HEK293 (cell line): Measurements from ENCODE around the gene CCDC61.

ENCODE experiments used
- BCL11A ChIP-seq: fragments of 450-650 bp; formaldehyde crosslinking; IDR thresholded peaks from 2 replicates; pipeline ENCODE4 v1.5.1; 2016; ENCODE audit warnings: low read depth, missing biosample characterization, missing genetic modification characterization
- GLIS2 ChIP-seq: fragments of 450-650 bp; formaldehyde crosslinking; IDR thresholded peaks from 2 replicates; pipeline ENCODE4 v1.5.1; 2016; ENCODE audit warnings: missing biosample characterization, missing genetic modification characterization
- IKZF3 ChIP-seq: fragments of 450-650 bp; IDR thresholded peaks from 2 replicates; pipeline ENCODE4 v1.5.0; 2018; ENCODE audit warnings: missing biosample characterization, mild to moderate bottlenecking, missing genetic modification characterization, moderate library complexity
- ZBTB1 ChIP-seq: fragments of 450-650 bp; formaldehyde crosslinking; IDR thresholded peaks from 2 replicates; pipeline ENCODE4 v1.5.1; 2016; ENCODE audit warnings: missing biosample characterization, missing genetic modification characterization
- ZBTB17 ChIP-seq: fragments of 450-650 bp; formaldehyde crosslinking; IDR thresholded peaks from 2 replicates; pipeline ENCODE4 v1.5.1; 2016; ENCODE audit warnings: missing biosample characterization, missing genetic modification characterization
- ZBTB21 ChIP-seq: fragments of 450-650 bp; formaldehyde crosslinking; IDR thresholded peaks from 2 replicates; pipeline ENCODE4 v1.5.1; 2017; ENCODE audit warnings: missing biosample characterization, missing genetic modification characterization
- ZBTB7A ChIP-seq: fragments of 450-650 bp; formaldehyde crosslinking; IDR thresholded peaks from 2 replicates; pipeline ENCODE4 v1.5.1; 2016; ENCODE audit warnings: low read depth, missing biosample characterization, missing genetic modification characterization
- ZBTB8A ChIP-seq: fragments of 450-650 bp; formaldehyde crosslinking; IDR thresholded peaks from 2 replicates; pipeline ENCODE4 v1.5.1; 2016; ENCODE audit warnings: missing biosample characterization, missing genetic modification characterization
- ZIC2 ChIP-seq: fragments of 450-650 bp; formaldehyde crosslinking; IDR thresholded peaks from 2 replicates; pipeline ENCODE4 v1.5.1; 2016; ENCODE audit warnings: missing biosample characterization, missing genetic modification characterization
- ZNF132 ChIP-seq: fragments of 450-650 bp; formaldehyde crosslinking; IDR thresholded peaks from 2 replicates; pipeline ENCODE4 v1.5.1; 2017; ENCODE audit warnings: missing biosample characterization, missing genetic modification characterization, borderline replicate concordance
- ZNF157 ChIP-seq: fragments of 450-650 bp; formaldehyde crosslinking; IDR thresholded peaks from 2 replicates; pipeline ENCODE4 v1.5.1; 2016; ENCODE audit warnings: missing biosample characterization, missing genetic modification characterization
- ZNF16 ChIP-seq: fragments of 450-650 bp; formaldehyde crosslinking; IDR thresholded peaks from 2 replicates; pipeline ENCODE4 v1.5.1; 2016; ENCODE audit warnings: low read depth, missing biosample characterization, missing genetic modification characterization
- ZNF169 ChIP-seq: fragments of 450-650 bp; formaldehyde crosslinking; IDR thresholded peaks from 2 replicates; pipeline ENCODE4 v1.5.1; 2016; ENCODE audit warnings: missing biosample characterization, missing genetic modification characterization
- ZNF19 ChIP-seq: fragments of 450-650 bp; formaldehyde crosslinking; IDR thresholded peaks from 2 replicates; pipeline ENCODE4; 2016; ENCODE audit warnings: missing biosample characterization, missing genetic modification characterization, low read depth
- ZNF324 ChIP-seq: fragments of 450-650 bp; formaldehyde crosslinking; IDR thresholded peaks from 2 replicates; pipeline ENCODE4 v1.5.1; 2016; ENCODE audit warnings: missing biosample characterization, missing genetic modification characterization
- ZNF394 ChIP-seq: fragments of 450-650 bp; formaldehyde crosslinking; IDR thresholded peaks from 2 replicates; pipeline ENCODE4 v1.5.1; 2016; ENCODE audit warnings: missing biosample characterization, missing genetic modification characterization, mild to moderate bottlenecking, moderate library complexity, borderline replicate concordance
- ZNF433 ChIP-seq: fragments of 450-650 bp; formaldehyde crosslinking; IDR thresholded peaks from 2 replicates; pipeline ENCODE4 v1.5.1; 2016; ENCODE audit warnings: missing biosample characterization, missing genetic modification characterization, low read depth
- ZNF48 ChIP-seq: fragments of 450-650 bp; formaldehyde crosslinking; IDR thresholded peaks from 2 replicates; pipeline ENCODE4 v1.5.1; 2016; ENCODE audit warnings: missing biosample characterization, missing genetic modification characterization
- ZNF510 ChIP-seq: fragments of 450-650 bp; formaldehyde crosslinking; IDR thresholded peaks from 2 replicates; pipeline ENCODE4 v1.5.1; 2018; ENCODE audit warnings: mild to moderate bottlenecking, missing genetic modification characterization, missing biosample characterization; ENCODE audit not compliant: insufficient replicate concordance
- ZNF561 ChIP-seq: fragments of 450-650 bp; IDR thresholded peaks from 2 replicates; pipeline ENCODE4 v1.5.1; 2018; ENCODE audit warnings: missing biosample characterization, missing genetic modification characterization, borderline replicate concordance
- ZNF747 ChIP-seq: fragments of 450-650 bp; formaldehyde crosslinking; IDR thresholded peaks from 2 replicates; pipeline ENCODE4 v1.5.1; 2016; ENCODE audit warnings: missing biosample characterization, missing genetic modification characterization
- ZNF768 ChIP-seq: fragments of 450-650 bp; formaldehyde crosslinking; IDR thresholded peaks from 2 replicates; pipeline ENCODE4 v1.5.1; 2018; ENCODE audit warnings: missing biosample characterization, mild to moderate bottlenecking, missing genetic modification characterization
- ZNF843 ChIP-seq: fragments of 450-650 bp; formaldehyde crosslinking; IDR thresholded peaks from 2 replicates; pipeline ENCODE4 v1.5.1; 2016; ENCODE audit warnings: missing biosample characterization, missing genetic modification characterization
- ZSCAN16 ChIP-seq: fragments of 450-650 bp; formaldehyde crosslinking; IDR thresholded peaks from 2 replicates; pipeline ENCODE4 v1.5.1; 2016; ENCODE audit warnings: missing biosample characterization, missing genetic modification characterization
- TF ChIP-seq, protein P1 (sequence below): fragments of 450-650 bp; formaldehyde crosslinking; IDR thresholded peaks from 2 replicates; pipeline ENCODE4 v1.5.1; 2016; ENCODE audit warnings: missing biosample characterization, missing genetic modification characterization, borderline replicate concordance
- TF ChIP-seq, protein P2 (sequence below): fragments of 450-650 bp; formaldehyde crosslinking; IDR thresholded peaks from 2 replicates; pipeline ENCODE4; 2016; ENCODE audit warnings: missing biosample characterization, missing genetic modification characterization
- TF ChIP-seq, protein P3 (sequence below): fragments of 450-650 bp; formaldehyde crosslinking; IDR thresholded peaks from 2 replicates; pipeline ENCODE4 v1.5.0; 2017; ENCODE audit warnings: missing biosample characterization, missing genetic modification characterization, borderline replicate concordance
- TF ChIP-seq, protein P4 (sequence below): fragments of 450-650 bp; formaldehyde crosslinking; IDR thresholded peaks from 2 replicates; pipeline ENCODE4 v1.5.1; 2016; ENCODE audit warnings: missing biosample characterization, missing genetic modification characterization
- TF ChIP-seq, protein P5 (sequence below): fragments of 450-650 bp; formaldehyde crosslinking; IDR thresholded peaks from 2 replicates; pipeline ENCODE4 v1.5.1; 2017; ENCODE audit warnings: missing biosample characterization, missing genetic modification characterization
- TF ChIP-seq, protein P6 (sequence below): fragments of 450-650 bp; formaldehyde crosslinking; IDR thresholded peaks from 2 replicates; pipeline ENCODE4 v1.5.1; 2017; ENCODE audit warnings: missing biosample characterization, mild to moderate bottlenecking, missing genetic modification characterization, moderate library complexity

CCDC61 gene

DNA sequence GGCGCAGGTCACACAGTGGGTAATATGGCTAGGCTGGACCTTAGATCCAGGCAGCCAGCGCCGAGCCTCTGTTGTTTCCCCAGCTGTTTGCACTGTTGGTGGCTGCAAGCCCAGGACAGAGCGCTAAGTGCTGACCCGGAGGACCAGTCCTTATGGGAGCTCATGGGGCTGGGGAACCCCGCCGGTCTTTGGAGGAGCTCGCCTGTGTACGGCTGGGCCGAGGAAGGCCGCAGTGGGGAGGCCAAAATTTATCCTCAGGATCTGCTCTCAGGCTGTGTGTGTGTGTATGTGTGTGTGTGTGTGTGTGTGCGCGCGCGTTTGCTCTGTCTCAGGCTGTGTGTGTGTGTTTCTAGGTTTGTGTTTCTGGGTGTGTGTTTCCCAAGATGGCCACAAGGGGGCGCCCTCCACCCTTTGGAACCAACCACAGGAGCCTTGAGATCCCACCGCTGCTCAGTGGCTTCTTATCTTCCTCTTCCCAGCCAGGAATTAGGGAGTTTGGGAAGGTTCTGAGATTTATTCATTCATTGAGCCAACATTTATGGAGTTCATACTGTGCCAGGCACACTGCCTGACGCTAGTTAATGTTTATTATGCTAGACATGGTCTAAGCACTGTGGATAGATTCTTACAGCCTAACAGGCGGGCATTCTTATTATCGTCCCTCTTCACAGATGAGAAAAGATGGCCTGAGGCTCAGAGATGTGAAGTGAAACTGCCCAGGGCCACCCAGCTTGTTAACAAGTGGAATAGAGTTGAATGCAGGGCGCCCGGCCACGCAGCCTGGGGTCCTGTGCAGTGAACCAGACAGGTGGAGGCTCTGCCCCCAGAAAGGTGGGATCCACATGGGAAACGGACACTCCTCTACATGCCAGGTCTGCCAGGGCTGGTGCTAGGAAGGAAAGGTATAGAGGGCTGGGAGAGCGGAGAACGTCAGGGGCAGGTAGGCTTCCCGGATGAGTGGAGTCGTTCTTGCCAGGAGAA, 14.6 kb downstream of the CCDC61 start (continued):
- TF ChIP-seq ZNF169 (tag by site-specific recombination) = no peak
- TF ChIP-seq ZNF394 (tag by site-specific recombination) = no peak
- no peak for TF ChIP-seq ZNF747 (tag by site-specific recombination)
- no peak for TF ChIP-seq ZNF132 (tag by site-specific recombination)
- TF ChIP-seq, protein P1, sequence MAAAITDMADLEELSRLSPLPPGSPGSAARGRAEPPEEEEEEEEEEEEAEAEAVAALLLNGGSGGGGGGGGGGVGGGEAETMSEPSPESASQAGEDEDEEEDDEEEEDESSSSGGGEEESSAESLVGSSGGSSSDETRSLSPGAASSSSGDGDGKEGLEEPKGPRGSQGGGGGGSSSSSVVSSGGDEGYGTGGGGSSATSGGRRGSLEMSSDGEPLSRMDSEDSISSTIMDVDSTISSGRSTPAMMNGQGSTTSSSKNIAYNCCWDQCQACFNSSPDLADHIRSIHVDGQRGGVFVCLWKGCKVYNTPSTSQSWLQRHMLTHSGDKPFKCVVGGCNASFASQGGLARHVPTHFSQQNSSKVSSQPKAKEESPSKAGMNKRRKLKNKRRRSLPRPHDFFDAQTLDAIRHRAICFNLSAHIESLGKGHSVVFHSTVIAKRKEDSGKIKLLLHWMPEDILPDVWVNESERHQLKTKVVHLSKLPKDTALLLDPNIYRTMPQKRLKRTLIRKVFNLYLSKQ (tag by site-specific recombination) = no peak
- TF ChIP-seq ZNF19 = no peak
- peak; percentile 63 for TF ChIP-seq ZIC2 (tag by site-specific recombination)
- TF ChIP-seq, protein P2, sequence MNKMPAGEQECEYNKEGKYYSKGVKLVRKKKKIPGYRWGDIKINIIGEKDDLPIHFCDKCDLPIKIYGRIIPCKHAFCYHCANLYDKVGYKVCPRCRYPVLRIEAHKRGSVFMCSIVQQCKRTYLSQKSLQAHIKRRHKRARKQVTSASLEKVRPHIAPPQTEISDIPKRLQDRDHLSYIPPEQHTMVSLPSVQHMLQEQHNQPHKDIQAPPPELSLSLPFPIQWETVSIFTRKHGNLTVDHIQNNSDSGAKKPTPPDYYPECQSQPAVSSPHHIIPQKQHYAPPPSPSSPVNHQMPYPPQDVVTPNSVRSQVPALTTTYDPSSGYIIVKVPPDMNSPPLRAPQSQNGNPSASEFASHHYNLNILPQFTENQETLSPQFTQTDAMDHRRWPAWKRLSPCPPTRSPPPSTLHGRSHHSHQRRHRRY (tag by site-specific recombination) = no peak
- TF ChIP-seq ZNF16 (tag by site-specific recombination) = no peak
- no peak for TF ChIP-seq ZNF157
- no peak for TF ChIP-seq ZBTB21 (tag by site-specific recombination)
- TF ChIP-seq ZBTB17 (tag by site-specific recombination) = peak; percentile 64
- TF ChIP-seq ZBTB1 (tag by site-specific recombination) = no peak
- no peak for TF ChIP-seq ZNF433
- TF ChIP-seq ZNF768 (tag by site-specific recombination) = no peak
- TF ChIP-seq ZNF843 (tag by site-specific recombination) = no peak
- TF ChIP-seq IKZF3 (tag by site-specific recombination) = peak; percentile 86
- no peak; the same call in 1 of the 2 replicates for TF ChIP-seq ZSCAN16 (tag by site-specific recombination)
- TF ChIP-seq ZBTB7A = no peak
- TF ChIP-seq BCL11A (tag by site-specific recombination) = peak; percentile 48; the same call in 1 of the 2 replicates
- TF ChIP-seq, protein P3, sequence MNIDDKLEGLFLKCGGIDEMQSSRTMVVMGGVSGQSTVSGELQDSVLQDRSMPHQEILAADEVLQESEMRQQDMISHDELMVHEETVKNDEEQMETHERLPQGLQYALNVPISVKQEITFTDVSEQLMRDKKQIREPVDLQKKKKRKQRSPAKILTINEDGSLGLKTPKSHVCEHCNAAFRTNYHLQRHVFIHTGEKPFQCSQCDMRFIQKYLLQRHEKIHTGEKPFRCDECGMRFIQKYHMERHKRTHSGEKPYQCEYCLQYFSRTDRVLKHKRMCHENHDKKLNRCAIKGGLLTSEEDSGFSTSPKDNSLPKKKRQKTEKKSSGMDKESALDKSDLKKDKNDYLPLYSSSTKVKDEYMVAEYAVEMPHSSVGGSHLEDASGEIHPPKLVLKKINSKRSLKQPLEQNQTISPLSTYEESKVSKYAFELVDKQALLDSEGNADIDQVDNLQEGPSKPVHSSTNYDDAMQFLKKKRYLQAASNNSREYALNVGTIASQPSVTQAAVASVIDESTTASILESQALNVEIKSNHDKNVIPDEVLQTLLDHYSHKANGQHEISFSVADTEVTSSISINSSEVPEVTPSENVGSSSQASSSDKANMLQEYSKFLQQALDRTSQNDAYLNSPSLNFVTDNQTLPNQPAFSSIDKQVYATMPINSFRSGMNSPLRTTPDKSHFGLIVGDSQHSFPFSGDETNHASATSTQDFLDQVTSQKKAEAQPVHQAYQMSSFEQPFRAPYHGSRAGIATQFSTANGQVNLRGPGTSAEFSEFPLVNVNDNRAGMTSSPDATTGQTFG (tag by site-specific recombination) = no peak
- no peak; the same call in 1 of the 2 replicates for TF ChIP-seq ZNF561
- TF ChIP-seq, protein P4, sequence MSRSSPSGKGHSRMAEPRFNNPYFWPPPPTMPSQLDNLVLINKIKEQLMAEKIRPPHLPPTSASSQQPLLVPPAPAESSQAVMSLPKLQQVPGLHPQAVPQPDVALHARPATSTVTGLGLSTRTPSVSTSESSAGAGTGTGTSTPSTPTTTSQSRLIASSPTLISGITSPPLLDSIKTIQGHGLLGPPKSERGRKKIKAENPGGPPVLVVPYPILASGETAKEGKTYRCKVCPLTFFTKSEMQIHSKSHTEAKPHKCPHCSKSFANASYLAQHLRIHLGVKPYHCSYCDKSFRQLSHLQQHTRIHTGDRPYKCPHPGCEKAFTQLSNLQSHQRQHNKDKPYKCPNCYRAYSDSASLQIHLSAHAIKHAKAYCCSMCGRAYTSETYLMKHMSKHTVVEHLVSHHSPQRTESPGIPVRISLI (tag by site-specific recombination) = no peak
- no peak for TF ChIP-seq ZNF48 (tag by site-specific recombination)
- TF ChIP-seq, protein P5, sequence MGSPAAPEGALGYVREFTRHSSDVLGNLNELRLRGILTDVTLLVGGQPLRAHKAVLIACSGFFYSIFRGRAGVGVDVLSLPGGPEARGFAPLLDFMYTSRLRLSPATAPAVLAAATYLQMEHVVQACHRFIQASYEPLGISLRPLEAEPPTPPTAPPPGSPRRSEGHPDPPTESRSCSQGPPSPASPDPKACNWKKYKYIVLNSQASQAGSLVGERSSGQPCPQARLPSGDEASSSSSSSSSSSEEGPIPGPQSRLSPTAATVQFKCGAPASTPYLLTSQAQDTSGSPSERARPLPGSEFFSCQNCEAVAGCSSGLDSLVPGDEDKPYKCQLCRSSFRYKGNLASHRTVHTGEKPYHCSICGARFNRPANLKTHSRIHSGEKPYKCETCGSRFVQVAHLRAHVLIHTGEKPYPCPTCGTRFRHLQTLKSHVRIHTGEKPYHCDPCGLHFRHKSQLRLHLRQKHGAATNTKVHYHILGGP = peak; percentile 46; the same call in 1 of the 2 replicates
- 0 out of 2 replicates have a peak, but pooled peaks have one; percentile 40 for TF ChIP-seq ZNF324 (tag by site-specific recombination)
- no peak for TF ChIP-seq ZNF510 (tag by site-specific recombination)
- no peak for TF ChIP-seq GLIS2 (tag by site-specific recombination)
- no peak for TF ChIP-seq ZBTB8A (tag by site-specific recombination)
- TF ChIP-seq, protein P6, sequence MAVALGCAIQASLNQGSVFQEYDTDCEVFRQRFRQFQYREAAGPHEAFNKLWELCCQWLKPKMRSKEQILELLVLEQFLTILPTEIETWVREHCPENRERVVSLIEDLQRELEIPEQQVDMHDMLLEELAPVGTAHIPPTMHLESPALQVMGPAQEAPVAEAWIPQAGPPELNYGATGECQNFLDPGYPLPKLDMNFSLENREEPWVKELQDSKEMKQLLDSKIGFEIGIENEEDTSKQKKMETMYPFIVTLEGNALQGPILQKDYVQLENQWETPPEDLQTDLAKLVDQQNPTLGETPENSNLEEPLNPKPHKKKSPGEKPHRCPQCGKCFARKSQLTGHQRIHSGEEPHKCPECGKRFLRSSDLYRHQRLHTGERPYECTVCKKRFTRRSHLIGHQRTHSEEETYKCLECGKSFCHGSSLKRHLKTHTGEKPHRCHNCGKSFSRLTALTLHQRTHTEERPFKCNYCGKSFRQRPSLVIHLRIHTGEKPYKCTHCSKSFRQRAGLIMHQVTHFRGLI (tag by site-specific recombination) = no peak
